GM18951 (cell line): ENCODE results near the gene SIRT1.
"Not testable (repeated sequence)": the region's sequence is repeated elsewhere in the genome, so short reads cannot be mapped to it uniquely, and the experiment has no call there.

Experiments
- POLR2A ChIP-seq: IDR thresholded peaks from 4 replicates; pipeline ENCODE4 v1.6.1; 2011; ENCODE audit warnings: mild to moderate bottlenecking; ENCODE audit not compliant: insufficient read length, insufficient read depth; ENCODE audit errors: extremely low read depth
- in situ Hi-C: fragments of 300-500 bp; cut with MboI; formaldehyde crosslinking; loops from one replicate; pipeline ENCODE4 v1.12.0; 2022; ENCODE audit warnings: low sequenced_read_pairs, mixed read lengths, inconsistent platforms; ENCODE audit not compliant: unreplicated experiment

The SIRT1 gene

DNA sequence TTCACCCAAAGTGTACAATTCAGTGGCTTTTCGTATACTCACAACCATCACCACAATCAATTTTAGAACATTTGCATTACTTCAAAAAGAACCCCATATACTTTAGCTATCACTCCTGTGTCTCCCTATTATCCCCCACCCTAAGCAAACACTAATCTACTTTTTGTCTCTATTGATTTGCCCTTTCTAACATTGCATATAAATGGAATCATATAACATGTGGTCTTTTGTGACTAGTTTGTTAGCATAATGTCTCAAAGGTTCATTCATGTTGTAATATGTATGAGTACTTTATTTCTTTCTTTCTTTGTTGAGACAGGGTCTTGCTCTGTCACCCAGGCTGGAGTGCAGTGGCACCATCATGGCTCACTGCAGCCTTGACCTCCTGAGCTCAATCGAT is 25.5 kb upstream of the SIRT1 start:
- no peak for TF ChIP-seq POLR2A
- in situ Hi-C loops, result loop anchor here (25.0 kb wide), 1 partner anchor 303 kb away; no protein-coding TSS in a partner anchor

DNA sequence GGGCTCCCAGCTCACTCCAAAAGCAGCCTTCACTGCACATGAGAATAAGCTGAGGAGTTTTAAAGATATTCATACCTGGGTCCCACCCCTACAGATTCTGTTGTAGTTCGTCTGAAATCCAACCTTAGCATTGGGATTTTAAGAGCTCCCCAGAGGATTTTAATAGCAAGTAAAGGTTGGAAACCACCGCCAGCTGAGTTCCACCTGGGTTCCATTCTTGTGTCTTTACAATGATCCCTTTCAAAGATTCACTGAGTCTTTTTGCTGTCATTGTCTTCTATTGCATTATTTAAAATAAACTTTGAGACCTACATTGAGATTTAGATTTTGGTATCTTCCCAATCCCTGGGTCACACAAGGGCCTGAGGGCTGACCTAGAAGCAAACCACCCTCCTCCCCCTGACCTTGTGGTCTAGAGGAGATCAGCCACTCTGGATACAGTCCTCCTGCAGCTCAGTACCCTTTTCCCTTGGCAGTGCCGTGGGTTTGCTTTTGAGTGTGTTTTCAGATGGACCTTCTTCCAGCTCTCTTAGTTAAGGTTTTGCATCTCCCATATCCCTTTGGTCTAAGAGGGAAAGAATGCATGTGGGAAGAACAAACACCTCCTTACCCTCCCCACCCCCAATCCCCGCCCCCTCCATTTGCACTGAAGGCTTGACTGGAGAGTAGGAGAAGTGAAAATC is 22.6 kb upstream of the SIRT1 start:
- in situ Hi-C loops, result loop anchor here (25.0 kb wide), 1 partner anchor 300 kb away; no protein-coding TSS in a partner anchor
- TF ChIP-seq POLR2A, result no peak

DNA sequence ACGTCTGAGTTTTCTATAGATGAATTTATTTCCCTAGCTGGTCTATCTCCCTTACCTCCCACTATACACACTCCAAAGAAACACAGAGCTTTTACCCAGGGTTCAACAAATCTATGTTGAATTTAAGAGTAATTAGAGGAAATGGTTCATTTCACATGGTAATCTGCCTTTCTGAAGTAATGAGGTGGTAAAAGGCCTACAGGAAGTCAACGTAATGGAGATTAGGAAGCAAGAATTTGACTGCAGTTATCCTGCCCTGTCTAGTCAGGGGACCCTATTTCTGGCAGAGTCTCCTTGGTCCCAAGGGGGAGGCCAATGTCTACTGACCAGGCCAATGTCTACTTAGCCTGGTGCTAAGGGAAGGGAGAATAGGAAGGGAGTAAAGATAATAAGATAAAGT is 21.4 kb upstream of the SIRT1 start:
- in situ Hi-C loops, result loop anchor here (25.0 kb wide), 1 partner anchor 299 kb away; no protein-coding TSS in a partner anchor
- TF ChIP-seq POLR2A, result no peak

DNA sequence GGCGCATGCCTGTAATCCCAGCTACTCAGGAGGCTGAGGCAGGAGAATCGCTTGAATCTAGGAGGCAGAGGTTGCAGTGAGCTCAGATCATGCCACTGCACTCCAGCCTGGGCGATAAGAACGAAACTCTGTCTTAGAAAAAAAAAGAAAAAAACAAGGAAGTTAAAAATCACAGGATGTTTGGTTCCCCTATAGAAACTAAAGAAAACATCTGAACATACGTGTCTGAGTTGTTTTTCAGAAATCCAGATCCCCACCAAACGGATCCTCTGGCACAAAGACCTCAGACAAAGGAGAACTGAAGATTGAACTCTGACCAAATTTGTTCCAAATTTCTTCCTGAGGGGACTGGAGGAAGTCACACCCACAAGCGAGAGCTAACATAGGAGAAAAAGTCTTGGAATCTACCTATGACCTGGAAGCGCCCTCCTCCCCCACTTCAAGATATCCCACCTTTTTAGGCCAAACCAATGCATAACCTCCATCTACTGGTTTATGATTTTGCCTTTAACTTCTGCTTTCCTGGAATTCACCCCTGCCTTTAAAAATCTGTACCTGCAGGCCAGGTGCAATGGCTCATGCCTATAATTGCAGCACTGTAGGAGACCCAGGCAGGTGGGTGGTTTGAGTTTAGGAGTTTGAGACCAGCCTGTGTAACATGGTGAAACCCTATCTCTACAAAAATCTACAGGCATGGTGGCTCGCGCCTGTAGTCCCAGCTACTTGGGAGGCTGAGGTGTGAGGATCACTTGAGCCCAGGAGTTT is 19.7 kb upstream of the SIRT1 start:
- no peak for TF ChIP-seq POLR2A
- in situ Hi-C loops, result loop anchor here (25.0 kb wide), 1 partner anchor 298 kb away; no protein-coding TSS in a partner anchor

DNA sequence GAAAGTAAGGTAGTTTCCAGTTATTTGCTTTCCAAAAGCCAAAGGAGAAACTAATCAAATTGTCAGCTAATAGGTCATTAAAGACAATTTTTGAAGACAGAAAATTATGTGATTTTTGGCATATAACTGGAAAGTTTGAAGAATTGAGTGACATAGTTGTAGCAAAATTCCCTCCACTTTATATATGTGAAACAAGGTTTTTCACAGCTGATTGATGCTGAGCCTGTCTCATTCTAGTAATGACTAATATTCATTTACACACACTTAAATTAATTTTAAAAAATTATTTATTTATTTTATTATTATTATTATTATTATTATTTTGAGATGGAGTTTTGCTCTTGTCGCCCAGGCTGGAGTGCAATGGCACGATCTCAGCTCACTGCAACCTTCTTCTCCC is 16.3 kb upstream of the SIRT1 start:
- in situ Hi-C loops, result loop anchor here (25.0 kb wide), 1 partner anchor 294 kb away; no protein-coding TSS in a partner anchor
- no peak for TF ChIP-seq POLR2A

DNA sequence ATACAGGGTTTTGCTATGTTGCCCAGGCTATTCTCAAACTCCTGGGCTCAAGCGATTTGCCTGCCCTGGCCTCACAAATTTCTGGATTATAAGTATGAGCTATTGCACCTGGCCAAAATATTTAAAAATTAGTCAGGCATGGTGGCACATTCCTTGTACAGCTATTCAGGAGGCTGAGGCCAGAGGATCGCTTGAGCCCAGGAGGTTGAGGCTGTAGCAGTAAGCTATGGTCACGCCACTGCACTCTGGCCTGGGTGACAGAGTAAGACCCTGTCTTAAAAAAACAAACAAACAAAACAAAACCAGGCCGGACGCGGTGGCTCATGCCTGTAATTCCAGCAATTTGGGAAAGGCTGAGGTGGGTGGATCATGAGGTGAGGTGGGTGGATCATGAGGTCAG is 14.5 kb upstream of the SIRT1 start:
- no peak for TF ChIP-seq POLR2A
- in situ Hi-C loops, result loop anchor here (25.0 kb wide), 1 partner anchor 292 kb away; no protein-coding TSS in a partner anchor

DNA sequence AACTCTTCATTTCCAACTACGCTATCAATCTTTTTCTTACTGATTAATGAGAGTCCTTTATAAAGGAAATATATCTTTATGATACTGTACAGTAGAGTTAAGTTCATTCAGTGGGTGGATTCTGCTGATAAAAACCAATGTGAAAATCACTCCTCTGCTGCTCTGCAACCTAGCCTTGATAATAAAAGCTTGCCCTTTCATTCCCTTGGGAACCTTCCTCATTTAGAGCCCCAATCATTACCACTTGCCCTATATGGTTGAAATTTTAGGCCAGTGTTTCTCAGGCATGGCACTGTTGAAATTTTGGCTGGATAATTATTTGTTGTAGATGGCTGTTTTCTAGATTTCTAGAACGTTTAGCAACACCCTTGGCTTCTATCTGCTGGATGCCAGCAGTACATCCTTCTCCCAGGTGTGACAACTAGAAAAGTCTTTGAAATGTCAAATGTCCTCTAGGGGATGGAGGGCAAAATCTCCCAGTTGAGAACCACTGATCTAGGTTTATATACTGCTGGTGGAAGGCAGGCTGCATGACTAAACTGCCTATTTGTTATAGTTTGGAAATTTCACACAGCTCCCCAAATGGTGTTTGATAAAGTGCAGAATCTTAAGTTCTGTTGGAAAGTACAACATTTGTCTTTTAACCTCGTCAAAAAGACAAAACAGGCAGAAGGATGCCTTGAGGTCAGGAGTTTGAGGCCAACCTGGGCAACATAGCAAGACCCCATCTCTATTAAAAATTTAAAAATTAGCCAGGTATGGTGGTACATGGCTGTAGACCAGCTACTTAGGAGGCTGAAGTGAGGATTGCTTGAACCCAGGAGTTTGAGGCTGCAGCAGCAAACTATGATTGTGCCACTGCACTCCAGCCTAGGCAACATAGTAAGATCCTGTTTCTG is 8.9 kb upstream of the SIRT1 start:
- TF ChIP-seq POLR2A, result no peak
- in situ Hi-C loops, result no loop called here

DNA sequence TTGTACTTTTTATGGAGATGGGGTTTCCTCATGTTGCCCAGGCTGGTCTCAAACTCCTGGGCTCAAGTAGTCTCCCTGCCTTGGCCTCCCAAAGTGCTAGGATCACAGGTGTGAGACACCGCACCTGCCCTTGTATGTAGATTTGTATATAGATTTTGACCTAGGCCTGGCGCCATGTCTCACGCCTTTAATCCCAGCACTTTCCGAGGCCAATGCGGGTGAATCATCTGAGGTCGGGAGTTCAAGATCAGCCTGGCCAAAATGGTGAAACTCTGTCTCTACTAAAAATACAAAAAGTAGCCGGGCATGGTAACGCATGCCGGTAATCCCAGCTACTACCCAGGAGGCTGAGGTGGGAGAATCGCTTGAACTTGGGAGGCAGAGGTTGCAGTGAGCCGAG is 7.0 kb upstream of the SIRT1 start:
- in situ Hi-C loops, result not testable (repeated sequence)

DNA sequence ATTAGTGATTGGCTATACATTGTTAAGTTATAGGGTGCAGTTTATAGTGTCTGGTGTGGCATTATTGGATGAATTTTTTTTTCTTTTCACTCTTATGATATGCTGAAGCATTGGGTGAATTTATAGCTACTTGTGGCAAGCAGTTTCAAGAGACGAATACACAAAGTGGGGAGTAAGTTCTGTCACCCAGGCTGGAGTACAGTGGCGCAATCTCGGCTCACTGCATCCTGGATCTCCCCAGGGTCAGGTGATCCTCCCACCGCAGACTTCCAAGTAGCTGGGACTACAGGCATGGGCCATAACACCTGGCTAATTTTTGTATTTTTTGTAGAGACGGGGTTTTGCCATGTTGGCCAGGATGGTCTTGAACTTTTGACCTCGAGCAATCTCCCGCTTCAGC is 6.3 kb upstream of the SIRT1 start:
- TF ChIP-seq POLR2A, result no peak
- in situ Hi-C loops, result no loop called here

DNA sequence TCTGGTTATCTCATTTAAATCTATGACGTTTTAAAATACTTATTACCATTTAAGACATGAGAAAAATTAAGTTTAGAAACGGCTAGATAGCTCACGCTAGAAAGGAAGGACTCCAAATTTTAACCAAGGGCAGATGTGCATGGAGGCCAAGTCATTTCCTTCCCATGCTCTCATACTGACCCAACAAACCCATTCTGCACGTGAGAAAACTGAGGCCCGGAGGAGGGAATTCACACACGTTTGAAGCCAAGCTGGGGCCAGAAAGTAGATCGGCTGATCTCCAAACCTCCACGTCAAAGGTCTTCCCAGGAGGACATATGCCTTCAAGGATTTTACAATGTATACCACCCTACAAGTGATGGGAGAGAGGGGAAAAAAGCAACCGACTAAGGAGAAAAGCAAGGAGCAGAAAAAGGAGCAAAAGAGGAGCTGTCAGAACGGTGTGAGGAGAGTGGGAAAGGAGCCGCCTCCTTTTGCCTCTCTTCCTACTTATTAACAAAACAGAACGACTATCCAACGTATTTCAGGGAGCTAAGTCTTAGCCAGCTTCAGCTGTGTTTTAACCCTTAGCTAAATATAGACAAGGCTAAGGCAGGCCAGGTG is 645 bp upstream of the SIRT1 start:
- in situ Hi-C loops, result no loop called here
- no peak for TF ChIP-seq POLR2A

DNA sequence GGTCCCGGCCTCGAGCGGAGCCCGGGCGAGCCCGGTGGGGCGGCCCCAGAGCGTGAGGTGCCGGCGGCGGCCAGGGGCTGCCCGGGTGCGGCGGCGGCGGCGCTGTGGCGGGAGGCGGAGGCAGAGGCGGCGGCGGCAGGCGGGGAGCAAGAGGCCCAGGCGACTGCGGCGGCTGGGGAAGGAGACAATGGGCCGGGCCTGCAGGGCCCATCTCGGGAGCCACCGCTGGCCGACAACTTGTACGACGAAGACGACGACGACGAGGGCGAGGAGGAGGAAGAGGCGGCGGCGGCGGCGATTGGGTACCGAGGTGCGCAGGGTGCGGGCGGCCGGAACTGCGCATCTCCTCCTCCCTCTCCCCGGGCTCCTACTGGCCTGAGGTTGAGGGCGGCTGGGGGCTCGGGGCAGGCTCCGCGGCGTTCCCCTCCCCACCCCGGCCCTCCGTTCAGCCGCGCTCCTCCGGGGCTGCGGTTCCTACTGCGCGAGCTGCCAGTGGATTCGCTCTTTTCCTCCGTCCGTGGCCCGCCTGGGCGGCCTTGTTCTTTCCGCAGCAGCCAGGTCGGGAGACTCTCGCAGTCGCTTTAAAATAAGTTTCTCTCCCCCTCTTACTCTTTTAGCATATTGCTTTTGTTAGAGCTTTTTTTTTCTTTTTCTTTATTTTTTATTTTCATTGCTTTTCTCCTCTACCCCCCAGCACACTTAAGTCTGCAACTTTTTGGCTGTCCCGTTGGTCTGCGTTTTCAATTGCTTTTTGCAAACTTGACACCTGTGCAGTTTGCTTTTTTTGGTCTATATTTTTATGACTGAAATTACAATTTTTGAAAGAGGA is 600 bp downstream of the SIRT1 start:
- in situ Hi-C loops, result no loop called here
- TF ChIP-seq POLR2A, result no peak

DNA sequence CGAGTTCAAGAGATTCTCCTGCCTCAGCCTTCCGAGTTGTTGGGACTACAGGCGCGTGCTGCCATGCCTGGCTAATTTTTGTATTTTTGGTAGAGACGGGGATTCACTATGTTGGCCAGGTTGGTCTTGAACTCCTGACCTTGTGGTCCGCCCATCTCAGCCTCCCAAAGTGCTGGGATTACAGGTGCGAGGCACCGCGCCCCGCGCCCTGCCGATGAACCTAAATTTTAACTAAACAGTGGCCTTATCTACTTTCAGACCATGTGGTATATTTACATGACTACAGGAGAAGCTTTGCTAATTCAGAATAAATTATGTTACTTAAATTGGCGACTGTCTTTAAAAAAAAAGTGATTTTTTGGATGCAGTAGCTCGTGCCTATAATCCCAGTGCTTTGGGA is 9.2 kb downstream of the SIRT1 start:
- no peak for TF ChIP-seq POLR2A
- in situ Hi-C loops, result no loop called here
